Measurements from ENCODE around the gene ABCC1. TPM values are rescaled to one million over a fixed set of nuclear protein-coding genes. Genes with fewer than 3 reads are reported as not detected.

ABCC1 gene
- total RNA-seq, 1 donor from 2014 or later: 38.7 TPM

GRCh38 chr16:16007743-16008111, 58.3 kb downstream of the ABCC1 start:
- Mint-ChIP-seq H3K4me1 (no peaks in the 10 kb centered on the region), H3K27ac (ENCODE audit: unreplicated experiment) (no peak overlapping the region), H3K27me3 (ENCODE audit: low read depth) (no peaks in the 10 kb centered on the region), H3K4me3 (no peak overlapping the region), H3K9me3 (peaks cover 2% of the 10 kb centered on the region), H3K36me3 (ENCODE audit: low read depth) (peaks cover 5% of the 10 kb centered on the region)
- no peak for DNase-seq (ENCODE audit: low read depth, low spot score)
- TF ChIP-seq CTCF (conservative IDR thresholded peaks at IDR 0.05): no peak

GRCh38 chr16:16008666-16009065, 59.2 kb downstream of the ABCC1 start:
- no peaks in the 10 kb centered on the region for H3K4me1 Mint-ChIP-seq
- no peak for TF ChIP-seq CTCF (conservative IDR thresholded peaks at IDR 0.05)
- no peak for DNase-seq (ENCODE audit: low read depth, low spot score)
- H3K27me3 Mint-ChIP-seq (ENCODE audit: low read depth): no peaks in the 10 kb centered on the region
- no peak overlapping the region for H3K4me3 Mint-ChIP-seq
- peak overlapping the region; percentile 50 for H3K27ac Mint-ChIP-seq (ENCODE audit: unreplicated experiment)
- H3K36me3 Mint-ChIP-seq (ENCODE audit: low read depth): peaks cover 5% of the 10 kb centered on the region
- no peaks in the 10 kb centered on the region for H3K9me3 Mint-ChIP-seq

- H3K4me1 Mint-ChIP-seq: no peaks in the 10 kb centered on the region
Observed at GRCh38 chr16:16009401-16009800, 60.0 kb downstream of the ABCC1 start.

GRCh38 chr16:16010194-16010593, 60.8 kb downstream of the ABCC1 start:
- no peak for TF ChIP-seq CTCF (conservative IDR thresholded peaks at IDR 0.05)
- Mint-ChIP-seq H3K27me3 (ENCODE audit: low read depth) (no peaks in the 10 kb centered on the region), H3K27ac (ENCODE audit: unreplicated experiment) (no peak overlapping the region), H3K9me3 (no peaks in the 10 kb centered on the region), H3K4me3 (no peak overlapping the region), H3K36me3 (ENCODE audit: low read depth) (peaks cover 5% of the 10 kb centered on the region), H3K4me1 (no peaks in the 10 kb centered on the region)
- no peak for DNase-seq (ENCODE audit: low read depth, low spot score)

More at GRCh38 chr16:16009401-16009800, 60.0 kb downstream of the ABCC1 start:
- DNase-seq (ENCODE audit: low read depth, low spot score): no peak
- Mint-ChIP-seq H3K4me3 (no peak overlapping the region), H3K36me3 (ENCODE audit: low read depth) (peaks cover 5% of the 10 kb centered on the region), H3K27me3 (ENCODE audit: low read depth) (no peaks in the 10 kb centered on the region), H3K27ac (ENCODE audit: unreplicated experiment) (no peak overlapping the region), H3K9me3 (no peaks in the 10 kb centered on the region)
- TF ChIP-seq CTCF (conservative IDR thresholded peaks at IDR 0.05): no peak

- no peak for DNase-seq (ENCODE audit: low read depth, low spot score)
- no peak overlapping the region for H3K27ac Mint-ChIP-seq (ENCODE audit: unreplicated experiment)
- no peaks in the 10 kb centered on the region for H3K4me1 Mint-ChIP-seq
- H3K9me3 Mint-ChIP-seq: no peaks in the 10 kb centered on the region
- TF ChIP-seq CTCF (conservative IDR thresholded peaks at IDR 0.05): no peak
- H3K27me3 Mint-ChIP-seq (ENCODE audit: low read depth): no peaks in the 10 kb centered on the region
- peaks cover 5% of the 10 kb centered on the region for H3K36me3 Mint-ChIP-seq (ENCODE audit: low read depth)
- no peak overlapping the region for H3K4me3 Mint-ChIP-seq
Observed at GRCh38 chr16:16012144-16012543, 62.7 kb downstream of the ABCC1 start.

GRCh38 chr16:16013812-16014211, 64.4 kb downstream of the ABCC1 start:
- Mint-ChIP-seq H3K27ac (ENCODE audit: unreplicated experiment) (no peak overlapping the region), H3K27me3 (ENCODE audit: low read depth) (no peaks in the 10 kb centered on the region), H3K36me3 (ENCODE audit: low read depth) (peaks cover 9% of the 10 kb centered on the region), H3K4me3 (no peak overlapping the region), H3K9me3 (no peaks in the 10 kb centered on the region), H3K4me1 (peaks cover 3% of the 10 kb centered on the region)
- DNase-seq (ENCODE audit: low read depth, low spot score): no peak
- TF ChIP-seq CTCF (conservative IDR thresholded peaks at IDR 0.05): no peak

All from neural crest cell (in vitro differentiated cells).